Measurements from ENCODE around the gene EME2.
A peak's percentile ranks its signal among the peaks of the same experiment; 100 is the strongest.

The EME2 gene

GRCh38 chr16:1767116-1767994 is 5.3 kb upstream of the EME2 start:
- no peak for DNase-seq

GRCh38 chr16:1768061-1768766 is 4.4 kb upstream of the EME2 start:
- no peak for DNase-seq

GRCh38 chr16:1768767-1769401 is 3.7 kb upstream of the EME2 start:
- DNase-seq = no peak

- DNase-seq = no peak
Measured at GRCh38 chr16:1769402-1770300, 3.0 kb upstream of the EME2 start.

- DNase-seq = peak; percentile 31
Measured at GRCh38 chr16:1770328-1771187, 2.1 kb upstream of the EME2 start.

- peak; percentile 55 for DNase-seq
Measured at GRCh38 chr16:1771188-1771863, 1.3 kb upstream of the EME2 start, which contains the start of gene NME3. TSS of gene NME3 (minus strand) at chr16:1771543. CDS start at chr16:1771534, 9 bp downstream.

GRCh38 chr16:1771864-1772361 is 697 bp upstream of the EME2 start:
- no peak for DNase-seq

- DNase-seq = peak; percentile 89
Measured at GRCh38 chr16:1772908-1773702, 495 bp downstream of the EME2 start, which contains the start of gene MRPS34. TSS of gene MRPS34 (minus strand) at chr16:1773134. CDS start at chr16:1773119, 15 bp downstream.

GRCh38 chr16:1773703-1774447 is 1.3 kb downstream of the EME2 start:
- no peak for DNase-seq

- DNase-seq = no peak
Measured at GRCh38 chr16:1774448-1774780, 1.8 kb downstream of the EME2 start.

- no peak for DNase-seq
Measured at GRCh38 chr16:1775006-1775845, 2.6 kb downstream of the EME2 start.

- DNase-seq = no peak
Measured at GRCh38 chr16:1775846-1776671, 3.4 kb downstream of the EME2 start.

- DNase-seq = no peak
Measured at GRCh38 chr16:1776672-1776955, 4.0 kb downstream of the EME2 start.

GRCh38 chr16:1776991-1777374 is 4.4 kb downstream of the EME2 start:
- no peak for DNase-seq

GRCh38 chr16:1777375-1778199 is 5.0 kb downstream of the EME2 start:
- no peak for DNase-seq
